ENCODE measurements around the gene MTG2.

MTG2 gene

DNA sequence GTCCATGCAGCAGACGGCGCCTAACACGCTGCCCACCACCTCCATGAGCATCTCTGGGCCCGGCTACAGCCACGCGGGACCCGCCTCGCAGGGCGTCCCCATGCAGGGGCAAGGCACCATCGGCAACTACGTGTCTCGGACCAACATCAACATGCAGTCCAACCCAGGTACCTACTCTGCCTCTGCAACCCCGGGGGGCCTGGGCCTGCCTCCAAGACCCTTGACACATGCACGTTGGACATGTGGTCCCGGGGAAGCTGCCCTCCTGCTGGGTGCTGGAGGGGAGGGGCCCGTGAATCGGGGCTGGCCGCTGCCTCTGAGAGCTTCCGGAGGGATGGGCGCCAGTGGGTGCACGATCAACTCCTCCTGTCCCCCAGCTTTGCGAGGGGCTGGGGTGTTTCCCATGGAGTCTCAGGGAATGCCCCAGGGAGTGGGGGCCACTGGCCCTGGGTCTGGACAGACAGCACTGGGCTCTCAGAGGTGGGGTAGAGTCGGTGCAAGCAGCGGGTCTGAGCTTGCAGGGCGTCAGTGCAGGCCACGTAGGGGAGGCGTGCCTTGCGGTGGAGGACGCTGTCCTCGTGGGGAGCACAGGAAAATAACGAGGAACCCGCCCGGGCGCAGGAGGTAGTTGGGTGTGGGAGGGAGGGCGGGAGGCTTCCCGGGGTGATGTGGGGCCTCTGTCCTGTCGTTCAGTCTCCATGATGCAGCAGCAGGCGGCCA, 19.9 kb upstream of the MTG2 start:
- no peak for DNase-seq (ENCODE audit: low read depth in 3 of 3)

- DNase-seq (ENCODE audit: low read depth in 3 of 3): no peak
These were observed 19.4 kb upstream of the MTG2 start for GRCh38 chr20:62163485-62163865.

DNA sequence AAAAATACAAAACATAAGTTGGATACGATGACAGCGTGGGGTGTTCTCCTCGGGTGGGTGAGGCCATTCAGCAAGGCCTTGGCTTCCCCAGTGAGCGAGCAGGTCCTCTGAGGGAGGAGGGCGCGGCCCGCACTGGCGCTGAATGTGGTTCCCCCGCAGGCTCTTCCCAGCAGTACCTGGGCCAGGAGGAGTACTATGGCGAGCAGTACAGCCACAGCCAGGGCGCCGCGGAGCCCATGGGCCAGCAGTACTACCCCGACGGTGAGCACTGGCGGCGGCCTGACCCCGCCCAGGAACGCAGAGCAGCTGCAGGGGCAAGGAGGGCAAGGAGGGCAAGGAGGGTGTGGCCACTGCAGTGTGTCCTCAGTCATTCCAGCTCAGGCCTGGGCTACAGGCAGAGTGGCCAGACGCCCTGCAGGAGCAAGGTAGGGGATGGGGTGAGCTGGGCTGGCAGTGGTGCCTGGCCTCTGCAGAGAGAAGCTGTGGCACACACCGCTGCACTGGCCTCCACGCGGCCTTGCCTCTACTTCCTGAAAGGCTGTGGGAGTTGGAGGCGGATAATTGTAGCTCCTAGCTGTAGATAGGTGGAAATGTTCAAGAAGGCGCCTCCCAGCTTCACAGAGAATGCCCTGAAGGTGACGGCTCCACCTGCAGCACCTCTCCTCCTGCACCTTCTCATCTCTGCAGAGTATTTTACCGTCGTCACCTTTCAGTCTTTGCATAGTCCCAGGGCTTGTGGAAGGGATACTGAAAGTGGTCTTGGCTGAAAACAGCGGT, 18.7 kb upstream of the MTG2 start:
- no peak for DNase-seq (ENCODE audit: low read depth in 3 of 3)

- DNase-seq (ENCODE audit: low read depth in 3 of 3): no peak
These were observed 17.7 kb upstream of the MTG2 start for GRCh38 chr20:62164879-62165761.

DNA sequence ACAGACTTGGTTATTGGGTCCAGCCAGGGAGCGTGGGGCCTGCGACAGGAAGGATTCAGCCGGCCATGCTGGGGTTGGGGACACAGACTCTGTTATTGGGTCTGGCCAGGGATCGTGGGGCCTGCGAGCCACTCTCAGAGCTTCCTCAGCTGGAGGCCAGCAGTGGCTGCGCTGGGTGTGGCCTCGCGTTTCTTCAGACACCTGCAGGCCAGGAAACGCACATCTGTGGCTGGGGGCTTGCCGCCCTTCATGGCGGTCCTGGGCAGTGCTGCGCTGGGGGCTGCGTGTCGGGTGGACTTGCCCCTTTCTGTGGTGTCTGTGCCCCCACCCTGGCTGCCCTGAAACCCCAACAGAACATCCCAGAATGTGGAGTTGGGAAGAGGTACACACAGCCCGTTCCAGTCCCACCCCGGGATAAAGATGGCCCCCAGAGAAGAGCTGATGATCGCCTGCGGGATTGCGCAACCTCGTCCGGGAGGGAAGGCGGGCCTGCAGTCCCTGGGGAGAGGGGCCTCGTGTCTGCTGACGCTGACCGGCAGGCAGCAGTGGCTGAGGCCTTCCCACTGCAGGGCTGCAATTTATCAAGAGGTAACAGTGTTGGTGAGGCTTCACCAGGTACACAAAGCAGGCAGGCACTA, 16.9 kb upstream of the MTG2 start:
- no peak for DNase-seq (ENCODE audit: low read depth in 3 of 3)

- no peak for DNase-seq (ENCODE audit: low read depth in 3 of 3)
These were observed 15.4 kb upstream of the MTG2 start for GRCh38 chr20:62167474-62167873.

GRCh38 chr20:62168061-62168460, 14.8 kb upstream of the MTG2 start:
- DNase-seq (ENCODE audit: low read depth in 3 of 3): no peak

DNA sequence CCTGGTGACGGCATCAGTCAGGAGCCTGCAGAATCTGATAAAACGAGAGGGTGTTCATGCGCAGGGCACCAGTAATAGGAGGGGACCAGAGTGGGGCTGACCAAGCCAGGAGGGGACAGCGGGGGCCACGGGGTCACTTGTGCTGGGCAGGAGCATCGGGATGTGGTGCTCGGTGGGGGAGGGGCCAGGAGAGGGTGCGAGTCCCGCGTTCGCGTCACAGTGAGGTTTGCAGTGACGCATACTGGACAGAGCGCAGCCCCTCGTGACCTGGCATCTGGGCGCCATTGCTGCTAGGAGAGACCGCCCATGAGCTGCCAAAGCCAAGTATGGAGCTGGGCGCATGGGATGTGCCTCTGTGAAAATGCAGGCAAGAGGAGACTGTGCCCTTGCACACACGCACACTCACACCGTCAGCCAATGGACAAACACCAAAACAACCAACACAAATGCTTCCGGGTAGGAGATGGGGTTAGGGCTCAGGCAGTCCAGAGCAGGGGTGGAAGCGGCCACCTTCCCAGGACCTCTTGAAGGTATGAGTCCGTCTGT, 13.9 kb upstream of the MTG2 start:
- no peak for DNase-seq (ENCODE audit: low read depth in 3 of 3)

GRCh38 chr20:62170536-62170935, 12.3 kb upstream of the MTG2 start:
- no peak for DNase-seq (ENCODE audit: low read depth in 3 of 3)

DNA sequence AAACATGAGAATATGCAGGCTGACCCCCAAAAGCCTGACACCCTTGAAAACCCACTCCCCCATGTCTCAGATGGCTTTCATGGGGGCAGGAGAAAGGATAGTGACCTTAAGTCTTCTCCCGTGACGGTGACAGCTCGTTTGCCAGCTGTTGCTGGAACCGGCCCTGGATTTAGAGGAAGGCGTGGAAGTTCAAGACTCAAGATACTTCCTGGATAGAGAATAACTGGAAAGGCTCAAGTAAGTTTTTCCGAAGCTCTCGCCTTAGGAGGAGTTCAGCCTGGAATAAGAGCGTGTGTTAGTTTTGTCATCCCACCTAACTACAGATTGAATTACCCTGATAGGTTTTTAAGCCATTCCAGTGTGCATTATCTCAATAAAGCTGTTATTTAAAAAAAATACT, 11.6 kb upstream of the MTG2 start:
- no peak for DNase-seq (ENCODE audit: low read depth in 3 of 3)

DNA sequence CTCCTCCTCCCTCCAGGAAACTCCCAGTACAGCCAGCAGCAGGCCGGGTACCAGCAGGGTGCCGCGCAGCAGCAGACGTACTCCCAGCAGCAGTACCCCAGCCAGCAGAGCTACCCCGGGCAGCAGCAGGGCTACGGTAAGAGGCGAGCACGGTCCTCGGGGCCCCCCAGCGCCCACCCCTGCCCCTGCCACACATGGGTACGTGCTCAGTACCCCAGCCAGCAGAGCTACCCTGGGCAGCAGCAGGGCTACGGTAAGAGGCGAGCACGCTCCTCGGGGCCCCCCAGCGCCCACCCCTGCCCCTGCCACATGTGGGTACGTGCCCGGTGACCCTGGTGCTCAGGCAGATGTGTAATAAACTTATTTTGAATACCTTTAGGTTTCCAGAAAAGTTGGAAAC, 10.2 kb upstream of the MTG2 start:
- DNase-seq (ENCODE audit: low read depth in 3 of 3): no peak

GRCh38 chr20:62174021-62174804, 8.6 kb upstream of the MTG2 start:
- no peak for DNase-seq (ENCODE audit: low read depth in 3 of 3)

DNA sequence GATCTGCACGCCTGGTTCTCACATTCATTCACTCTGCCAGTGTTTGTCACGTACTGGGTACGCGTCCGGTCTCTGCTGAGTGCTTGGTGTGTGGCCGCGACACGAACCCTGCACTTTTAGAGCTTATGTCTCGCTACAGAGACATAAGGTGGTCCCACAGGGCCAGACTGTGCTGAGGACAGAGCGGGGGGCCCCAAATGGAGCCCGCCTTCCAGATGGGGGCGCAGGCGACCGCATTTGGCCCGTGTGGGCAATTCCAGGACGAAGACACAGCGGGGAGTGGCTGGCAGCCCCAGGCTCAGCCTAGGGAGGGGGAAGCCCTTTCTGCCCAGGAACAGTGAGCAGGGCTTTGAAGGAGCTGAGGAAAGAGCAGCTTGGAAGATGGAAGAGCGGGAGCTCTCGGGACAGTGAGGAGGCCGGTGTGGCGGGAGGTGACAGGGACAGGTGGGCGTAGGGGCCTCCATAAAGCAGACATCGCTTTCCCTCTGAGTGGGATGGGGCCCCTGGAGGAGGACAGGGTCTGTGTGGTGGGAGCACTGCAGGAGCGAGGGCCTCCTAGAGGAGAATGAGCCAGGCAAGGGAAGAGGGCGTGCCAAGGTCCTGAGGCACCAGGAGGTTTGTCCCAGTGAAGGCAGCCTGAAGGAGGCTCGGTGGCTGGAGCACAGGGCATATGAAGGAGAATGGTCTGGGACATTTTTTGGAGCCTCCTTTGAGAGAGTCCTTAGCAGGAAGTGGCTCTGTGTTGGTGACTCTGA, 7.8 kb upstream of the MTG2 start:
- no peak for DNase-seq (ENCODE audit: low read depth in 3 of 3)

DNA sequence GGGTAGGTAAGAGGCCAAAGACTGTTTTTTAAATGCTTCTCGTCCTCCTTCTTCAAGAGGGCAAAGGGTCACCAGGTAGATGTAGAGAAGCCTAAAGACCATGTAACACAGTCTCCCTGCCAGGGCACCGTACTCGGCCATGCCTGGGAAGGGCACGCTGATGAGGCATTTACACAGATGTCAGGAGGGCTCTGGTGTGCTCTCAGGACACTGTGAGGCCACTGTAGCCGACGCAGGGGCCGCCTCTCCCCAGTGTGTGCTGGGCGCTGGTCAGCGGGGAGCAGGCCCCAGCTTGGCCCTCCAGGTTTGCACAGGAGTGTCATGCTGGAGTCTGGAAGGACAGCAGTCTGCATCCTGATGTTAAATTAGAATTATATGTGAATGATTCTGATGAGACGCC, 7.1 kb upstream of the MTG2 start:
- DNase-seq (ENCODE audit: low read depth in 3 of 3): no peak

- DNase-seq (ENCODE audit: low read depth in 3 of 3): no peak
These were observed 6.0 kb upstream of the MTG2 start for GRCh38 chr20:62176866-62177265.

GRCh38 chr20:62177307-62177706, 5.5 kb upstream of the MTG2 start:
- no peak for DNase-seq (ENCODE audit: low read depth in 3 of 3)

GRCh38 chr20:62178316-62179161, 4.3 kb upstream of the MTG2 start:
- DNase-seq (ENCODE audit: low read depth in 3 of 3): no peak

- no peak for DNase-seq (ENCODE audit: low read depth in 3 of 3)
These were observed 3.7 kb upstream of the MTG2 start for GRCh38 chr20:62179162-62179504.

GRCh38 chr20:62181808-62182207, 1.0 kb upstream of the MTG2 start:
- no peak for DNase-seq (ENCODE audit: low read depth in 3 of 3)

All from stimulated activated CD4-positive, alpha-beta T cell treated with anti-CD3 and anti-CD28 coated beads, TNF-alpha, amount 100 ng/mL, for 4 hours (primary cell).